Measurements from ENCODE around the gene CFAP45. TPM values are rescaled to one million over a fixed set of nuclear protein-coding genes. Genes with fewer than 3 reads are reported as not detected.

Gene CFAP45
- polyA plus RNA-seq, 2 donors, result 0.44 to 0.61 TPM

GRCh38 chr1:159827102-159827490, 72.9 kb downstream of the CFAP45 start:
- Histone ChIP-seq H3K4me3 (ENCODE audit: low read depth in 1 of 2, low read length in 2 of 2) (peak overlapping the region in 1 of 2 donors; percentile 5), H3K9me3 (ENCODE audit: control insufficient read depth in 2 of 2, insufficient read depth in 1 of 2, low read depth in 1 of 2, low read length in 1 of 2) (no peaks in the 10 kb centered on the region), H3K4me1 (ENCODE audit: control insufficient read depth in 2 of 2, insufficient read depth in 2 of 2, low read length in 1 of 2) (peaks cover 0 to 10% of the 10 kb centered on the region in 2 donors), H3K27ac (ENCODE audit: low read depth in 2 of 2, low read length in 1 of 2) (no peak overlapping the region), H3K36me3 (ENCODE audit: control insufficient read depth in 2 of 2, insufficient read depth in 2 of 2, low read length in 1 of 2) (peaks cover 0 to 2% of the 10 kb centered on the region in 2 donors), H3K27me3 (ENCODE audit: control insufficient read depth in 1 of 2, insufficient read depth in 2 of 2, low read length in 2 of 2) (no peaks in the 10 kb centered on the region)
- 82 to 86% methylated on average over 6 of the region's 6 CpGs for WGBS, 2 donors

GRCh38 chr1:159826441-159827101, 73.4 kb downstream of the CFAP45 start, which contains the start of gene SLAMF8:
SLAMF8 (plus strand) TSS chr1:159826873; CDS start chr1:159826899, 26 bp downstream.
- Histone ChIP-seq H3K4me1 (ENCODE audit: control insufficient read depth in 2 of 2, insufficient read depth in 2 of 2, low read length in 1 of 2) (peaks cover 0 to 10% of the 10 kb centered on the region in 2 donors), H3K4me3 (ENCODE audit: low read depth in 1 of 2, low read length in 2 of 2) (peak within 1 kb of the TSS in 1 of 2 donors; percentile 5), H3K27ac (ENCODE audit: low read depth in 2 of 2, low read length in 1 of 2) (no peak within 1 kb of the TSS), H3K36me3 (ENCODE audit: control insufficient read depth in 2 of 2, insufficient read depth in 2 of 2, low read length in 1 of 2) (peaks cover 0 to 2% of the 10 kb centered on the region in 2 donors), H3K27me3 (ENCODE audit: control insufficient read depth in 1 of 2, insufficient read depth in 2 of 2, low read length in 2 of 2) (no peaks in the 10 kb centered on the region), H3K9me3 (ENCODE audit: control insufficient read depth in 2 of 2, insufficient read depth in 1 of 2, low read depth in 1 of 2, low read length in 1 of 2) (no peaks in the 10 kb centered on the region)
- WGBS, 2 donors, result 63 to 66% methylated on average over 11 of the region's 11 CpGs

DNA sequence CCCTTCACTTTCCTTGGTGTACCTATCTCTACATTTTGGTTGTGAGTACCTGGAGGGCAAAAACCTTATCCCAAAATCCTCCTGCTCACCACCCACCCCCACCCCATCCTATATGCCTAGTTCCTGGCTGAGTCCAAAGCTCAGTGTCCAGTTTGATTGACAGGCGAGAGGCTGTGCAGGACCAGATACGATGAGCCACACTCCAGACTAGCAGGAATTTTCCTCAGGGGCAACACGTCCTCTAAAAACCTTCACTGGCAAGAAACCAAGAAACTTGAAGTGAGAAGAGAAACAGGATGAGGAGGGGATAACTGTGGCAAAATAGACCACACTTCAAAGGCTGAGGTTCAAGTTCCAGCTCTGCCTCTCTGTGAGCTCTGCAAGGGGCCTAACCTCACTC, 74.4 kb downstream of the CFAP45 start:
- Histone ChIP-seq H3K27ac (ENCODE audit: low read depth in 2 of 2, low read length in 1 of 2) (no peak overlapping the region), H3K4me3 (ENCODE audit: low read depth in 1 of 2, low read length in 2 of 2) (no peak overlapping the region), H3K4me1 (ENCODE audit: control insufficient read depth in 2 of 2, insufficient read depth in 2 of 2, low read length in 1 of 2) (peaks cover 0 to 10% of the 10 kb centered on the region in 2 donors), H3K27me3 (ENCODE audit: control insufficient read depth in 1 of 2, insufficient read depth in 2 of 2, low read length in 2 of 2) (no peaks in the 10 kb centered on the region), H3K36me3 (ENCODE audit: control insufficient read depth in 2 of 2, insufficient read depth in 2 of 2, low read length in 1 of 2) (peaks cover 0 to 2% of the 10 kb centered on the region in 2 donors), H3K9me3 (ENCODE audit: control insufficient read depth in 2 of 2, insufficient read depth in 1 of 2, low read depth in 1 of 2, low read length in 1 of 2) (no peaks in the 10 kb centered on the region)
- WGBS, 2 donors, result 61 to 63% methylated on average over 3 of the region's 3 CpGs

GRCh38 chr1:159823406-159823805, 76.6 kb downstream of the CFAP45 start:
- Histone ChIP-seq H3K4me3 (ENCODE audit: low read depth in 1 of 2, low read length in 2 of 2) (no peak overlapping the region), H3K27me3 (ENCODE audit: control insufficient read depth in 1 of 2, insufficient read depth in 2 of 2, low read length in 2 of 2) (no peaks in the 10 kb centered on the region), H3K27ac (ENCODE audit: low read depth in 2 of 2, low read length in 1 of 2) (no peak overlapping the region), H3K9me3 (ENCODE audit: control insufficient read depth in 2 of 2, insufficient read depth in 1 of 2, low read depth in 1 of 2, low read length in 1 of 2) (no peaks in the 10 kb centered on the region), H3K4me1 (ENCODE audit: control insufficient read depth in 2 of 2, insufficient read depth in 2 of 2, low read length in 1 of 2) (peaks cover 0 to 10% of the 10 kb centered on the region in 2 donors), H3K36me3 (ENCODE audit: control insufficient read depth in 2 of 2, insufficient read depth in 2 of 2, low read length in 1 of 2) (peaks cover 0 to 2% of the 10 kb centered on the region in 2 donors)
- 21 to 28% methylated on average over 7 of the region's 7 CpGs for WGBS, 2 donors

Other genes starting within 250 kb of the CFAP45 start
- gene CRP, start 185.6 kb downstream of the CFAP45 start, polyA plus RNA-seq, result not detected
- gene DUSP23, start 119.2 kb downstream of the CFAP45 start, polyA plus RNA-seq, result 10 to 100 TPM; 70.6 to 92.5 TPM
- under 1 TPM; 0.04 to 0.08 TPM for gene FCRL6, start 97.8 kb downstream of the CFAP45 start, polyA plus RNA-seq
- gene SLAMF8, start 73.3 kb downstream of the CFAP45 start, polyA plus RNA-seq, result under 1 TPM; 0.33 to 0.81 TPM
- 1 to 10 TPM; 4.2 to 4.4 TPM for gene VSIG8, start 37.5 kb downstream of the CFAP45 start, polyA plus RNA-seq
- 100 to 1,000 TPM; 309 to 366 TPM for gene TAGLN2, start 25.3 kb upstream of the CFAP45 start, polyA plus RNA-seq
- 10 to 100 TPM in 1 of 2 donors, 1 to 10 TPM in 1; 7.4 to 16.1 TPM for gene IGSF9, start 45.4 kb upstream of the CFAP45 start, polyA plus RNA-seq
- under 1 TPM; 0.05 to 0.14 TPM for gene SLAMF9, start 54.1 kb upstream of the CFAP45 start, polyA plus RNA-seq
- gene PIGM, start 131.8 kb upstream of the CFAP45 start, polyA plus RNA-seq, result 1 to 10 TPM; 2.1 TPM
- gene KCNJ10, start 170.0 kb upstream of the CFAP45 start, polyA plus RNA-seq, result not detected
- gene KCNJ9, start 181.4 kb upstream of the CFAP45 start, polyA plus RNA-seq, result not detected
- 10 to 100 TPM; 12.6 to 16.1 TPM for gene IGSF8, start 198.5 kb upstream of the CFAP45 start, polyA plus RNA-seq
- gene ATP1A2, start 215.6 kb upstream of the CFAP45 start, polyA plus RNA-seq, result 1 to 10 TPM; 3.4 to 4.3 TPM